SU-DHL-6 (cell line): Measurements from ENCODE around the gene ZNF830.
"Not testable (repeated sequence)": the region's sequence is repeated elsewhere in the genome, so short reads cannot be mapped to it uniquely, and the experiment has no call there.

ENCODE experiments used
- H2AFZ ChIP-seq: fragments of 200-600 bp; sonication (generic); 2 replicates; pipeline ENCODE4 v1.6.1; 2014; ENCODE audit warnings: low read depth, mild to moderate bottlenecking, moderate library complexity, mixed read lengths, antibody characterized with exemption, low read length; ENCODE audit not compliant: severe bottlenecking
- H3F3A ChIP-seq: fragments of 200-600 bp; shearing (Covaris generic); 2 replicates; pipeline ENCODE4 v1.6.0; 2016; ENCODE audit warnings: antibody characterized with exemption, mild to moderate bottlenecking; ENCODE audit not compliant: insufficient read depth
- H3K27ac ChIP-seq: fragments of 200-600 bp; sonication (generic); 2 replicates; pipeline ENCODE4 v1.5.1; 2016; ENCODE audit warnings: low read depth, mild to moderate bottlenecking, low read length, moderate library complexity, mixed read lengths
- H3K27me3 ChIP-seq: fragments of 200-600 bp; sonication (generic), shearing (Covaris generic); 2 replicates; pipeline ENCODE4 v1.6.0; 2014; ENCODE audit warnings: mild to moderate bottlenecking, low read length
- H3K36me3 ChIP-seq: fragments of 200-600 bp; sonication (generic); 2 replicates; pipeline ENCODE4 v1.6.1; 2014; ENCODE audit warnings: mild to moderate bottlenecking, low read length, mixed read lengths
- H3K4me2 ChIP-seq: fragments of 300-600, 200-600 bp; shearing (Covaris generic), sonication (generic); 2 replicates; pipeline ENCODE4 v1.6.0; 2014; ENCODE audit warnings: low read length, low read depth, mild to moderate bottlenecking; ENCODE audit not compliant: poor library complexity, severe bottlenecking
- H3K4me3 ChIP-seq: fragments of 200-600 bp; sonication (generic); 2 replicates; pipeline ENCODE4 v1.5.1; 2014; ENCODE audit warnings: antibody characterized with exemption, low read length, mild to moderate bottlenecking, mixed read lengths; ENCODE audit not compliant: insufficient read depth, poor library complexity, severe bottlenecking
- H3K79me2 ChIP-seq: fragments of 200-600 bp; sonication (generic); 2 replicates; pipeline ENCODE4 v1.6.1; 2014; ENCODE audit warnings: mild to moderate bottlenecking, low read length, moderate library complexity; ENCODE audit not compliant: insufficient read depth
- H3K9ac ChIP-seq: fragments of 200-600 bp; sonication (generic); 2 replicates; pipeline ENCODE4 v1.7.0; 2014; ENCODE audit warnings: mild to moderate bottlenecking, low read length
- H3K9me2 ChIP-seq: fragments of 200-600 bp; sonication (generic); replicated peaks from 2 replicates; pipeline ENCODE4 v1.6.1; 2014; ENCODE audit warnings: low read length; ENCODE audit not compliant: insufficient read depth
- H3K9me3 ChIP-seq: fragments of 200-600 bp; sonication (generic); 2 replicates; pipeline ENCODE4 v1.6.1; 2014; ENCODE audit warnings: low read length, mixed read lengths; ENCODE audit not compliant: insufficient read depth
- H4K20me1 ChIP-seq: fragments of 200-600 bp; sonication (generic); 2 replicates; pipeline ENCODE4 v1.6.1; 2014; ENCODE audit warnings: low read depth, mild to moderate bottlenecking, antibody characterized with exemption, low read length, moderate library complexity, mixed read lengths
- CTCF ChIP-seq: fragments of 200-600 bp; sonication (generic); IDR thresholded peaks from one replicate; pipeline ENCODE4 v1.5.1; 2017; ENCODE audit warnings: antibody characterized with exemption, mild to moderate bottlenecking, low read length, moderate library complexity; ENCODE audit not compliant: insufficient read depth, poor library complexity, severe bottlenecking
- EZH2phosphoT487 ChIP-seq: fragments of 200-600 bp; sonication (generic), shearing (Covaris generic); conservative IDR thresholded peaks from 2 replicates; pipeline ENCODE4 v1.6.1; 2018; ENCODE audit warnings: mild to moderate bottlenecking, antibody characterized with exemption, low read length, moderate library complexity, mixed read lengths

Gene ZNF830

GRCh38 chr17:34930283-34930682 is 31.1 kb upstream of the ZNF830 start:
- H3K79me2 ChIP-seq = no peaks in the 10 kb centered on the region
- H2AFZ ChIP-seq = no peak overlapping the region
- TF ChIP-seq CTCF = no peak
- TF ChIP-seq EZH2phosphoT487 = no peak
- H3K4me2 ChIP-seq = no peak overlapping the region
- no peaks in the 10 kb centered on the region for H3K9me2 ChIP-seq
- no peak overlapping the region for H3K9ac ChIP-seq
- H3F3A ChIP-seq = no peaks in the 10 kb centered on the region
- H3K4me3 ChIP-seq = no peak overlapping the region
- H3K9me3 ChIP-seq = no peaks in the 10 kb centered on the region
- no peaks in the 10 kb centered on the region for H3K27me3 ChIP-seq
- H3K36me3 ChIP-seq = no peaks in the 10 kb centered on the region
- no peak overlapping the region for H3K27ac ChIP-seq
- no peaks in the 10 kb centered on the region for H4K20me1 ChIP-seq

- not testable (repeated sequence) for H3K9me3 ChIP-seq, H3K27me3 ChIP-seq, H2AFZ ChIP-seq, H3K9me2 ChIP-seq, H3K9ac ChIP-seq, H3K4me2 ChIP-seq, H3F3A ChIP-seq, H3K4me3 ChIP-seq, H4K20me1 ChIP-seq, H3K79me2 ChIP-seq, H3K27ac ChIP-seq, H3K36me3 ChIP-seq
These were observed 10.6 kb upstream of the ZNF830 start for GRCh38 chr17:34950780-34951179.

DNA sequence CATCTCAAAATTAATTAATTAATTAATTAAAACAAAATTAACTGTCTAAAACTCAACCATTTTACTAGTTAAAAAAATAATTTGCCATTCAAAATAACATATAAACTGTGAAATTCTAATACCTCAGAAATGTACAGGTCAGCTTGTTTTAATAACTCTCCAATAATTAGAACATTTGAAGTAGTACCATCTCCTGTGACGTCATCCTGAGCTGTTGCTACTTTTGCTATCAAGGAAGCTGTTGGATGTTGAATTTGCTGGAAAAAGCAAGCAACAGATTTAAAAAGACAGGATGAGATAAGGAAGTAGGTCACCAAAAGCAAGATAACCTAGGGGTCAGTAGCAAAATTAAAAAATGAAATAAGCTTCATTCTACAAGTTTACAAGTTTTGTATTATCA is 2.9 kb upstream of the ZNF830 start:
- Histone ChIP-seq H3K9me3 (no peaks in the 10 kb centered on the region), H3K27me3 (no peaks in the 10 kb centered on the region), H2AFZ (no peak overlapping the region), H3K36me3 (peaks cover 3% of the 10 kb centered on the region; the same call in 1 of the 2 replicates), H3F3A (no peaks in the 10 kb centered on the region), H3K4me3 (no peak overlapping the region), H3K4me2 (no peak overlapping the region), H3K79me2 (peaks cover 19% of the 10 kb centered on the region), H3K27ac (no peak overlapping the region), H3K9ac (no peak overlapping the region), H3K9me2 (no peaks in the 10 kb centered on the region), H4K20me1 (no peaks in the 10 kb centered on the region)
- TF ChIP-seq CTCF = no peak
- no peak for TF ChIP-seq EZH2phosphoT487

DNA sequence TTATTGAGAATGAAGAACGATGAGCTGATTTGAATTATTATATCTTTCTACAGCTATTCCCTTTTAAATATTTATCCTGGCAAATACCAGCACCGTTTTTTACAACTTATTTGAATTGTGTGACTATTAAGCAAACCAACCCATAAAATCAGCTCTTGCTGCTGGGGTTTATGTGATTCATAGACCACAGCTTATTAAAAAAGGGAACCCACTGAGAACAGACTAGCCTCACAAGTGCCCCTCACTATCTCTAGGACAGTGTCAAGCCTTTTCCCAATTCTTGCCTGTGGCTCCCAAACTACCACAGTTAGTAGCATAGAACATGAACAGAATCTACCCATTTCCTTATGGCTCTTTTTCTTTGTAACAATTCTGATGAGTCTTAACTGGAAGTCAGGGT is 12.8 kb downstream of the ZNF830 start:
- no peak overlapping the region for H3K9ac ChIP-seq
- H3F3A ChIP-seq = no peaks in the 10 kb centered on the region
- no peak overlapping the region for H3K4me3 ChIP-seq
- TF ChIP-seq CTCF (no peak), EZH2phosphoT487 (no peak)
- no peak overlapping the region for H3K4me2 ChIP-seq
- no peaks in the 10 kb centered on the region for H3K36me3 ChIP-seq
- H3K79me2 ChIP-seq = no peaks in the 10 kb centered on the region
- H4K20me1 ChIP-seq = no peaks in the 10 kb centered on the region
- H3K27ac ChIP-seq = no peak overlapping the region
- H3K9me2 ChIP-seq = no peaks in the 10 kb centered on the region
- H2AFZ ChIP-seq = no peak overlapping the region
- H3K9me3 ChIP-seq = no peaks in the 10 kb centered on the region
- H3K27me3 ChIP-seq = no peaks in the 10 kb centered on the region
